ENCODE results near the gene MEAF6.

The MEAF6 gene

DNA sequence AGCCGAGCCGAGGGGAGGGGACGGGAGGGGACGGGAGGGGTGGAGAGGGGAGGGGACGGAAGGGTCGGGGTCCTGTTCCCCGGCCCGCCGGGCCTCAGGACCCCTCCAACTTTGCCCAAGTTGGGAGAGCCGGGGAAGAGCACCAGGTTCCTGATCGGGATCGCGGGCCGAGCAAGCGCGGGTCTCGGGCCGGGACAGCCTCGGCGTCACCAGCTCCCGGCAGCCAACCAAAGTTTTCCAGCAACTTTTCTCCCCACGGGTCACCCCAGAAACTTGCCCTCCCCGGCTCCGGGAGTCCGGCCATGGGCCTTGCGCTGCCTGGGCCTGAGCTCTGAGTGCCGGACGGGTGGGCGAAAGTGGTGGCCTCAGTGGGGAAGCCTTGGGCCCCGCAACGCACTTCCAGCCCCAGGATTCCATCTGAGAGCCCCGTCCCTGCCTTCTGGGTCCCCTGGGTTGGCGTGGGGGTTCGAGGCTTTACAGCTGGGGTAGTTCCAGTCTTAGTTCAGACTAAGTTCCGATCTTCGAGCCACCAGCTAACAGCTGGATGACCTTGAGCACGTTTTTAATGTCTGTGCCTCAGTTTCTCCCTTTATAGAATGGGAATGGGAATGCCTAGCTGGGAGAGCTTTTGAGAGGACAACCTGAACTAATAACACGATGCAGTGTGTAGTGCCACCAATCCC, 39.7 kb downstream of the MEAF6 start:
- DNase-seq (ENCODE audit: low read depth in 1 of 2, low spot score in 1 of 2) = no peak

DNA sequence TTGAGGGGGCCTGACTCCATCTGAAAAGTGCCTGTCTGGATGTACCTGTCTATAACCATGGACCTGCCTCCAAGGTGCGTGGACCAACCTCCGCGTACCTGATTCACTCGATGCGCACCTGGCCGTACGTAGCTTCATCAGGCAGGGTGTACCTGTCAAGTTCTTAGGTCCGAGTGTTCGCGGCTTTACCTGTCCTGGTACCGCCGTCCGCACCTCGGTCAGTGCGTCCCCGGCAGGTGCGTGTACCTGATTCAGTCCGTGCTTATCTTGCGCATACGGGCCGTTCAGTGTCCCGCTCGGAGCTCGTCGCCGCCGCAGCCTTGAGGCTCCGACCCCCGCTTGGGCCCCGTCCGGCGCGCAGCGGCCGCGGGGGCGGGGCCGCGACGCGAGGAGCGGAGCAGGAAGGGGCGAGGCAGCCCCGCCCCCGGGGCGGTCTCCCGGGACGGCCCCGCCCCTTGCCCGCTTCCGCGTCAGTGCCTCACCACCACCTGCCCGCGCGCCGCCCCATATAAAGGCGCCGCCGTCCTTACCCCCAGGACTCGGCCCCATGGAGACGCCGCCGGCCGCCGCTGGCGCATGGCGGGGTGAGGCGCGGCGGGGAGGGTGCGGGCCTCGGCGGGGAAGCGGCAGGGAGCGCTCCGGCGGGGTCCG, 40.4 kb downstream of the MEAF6 start, which contains the start of gene ZC3H12A:
TSS of gene ZC3H12A (plus strand) at position 535 of the 651 bp plus-strand sequence. CDS start 917 bp downstream, outside the sequence.
- peak; percentile 91 to 96 for DNase-seq (ENCODE audit: low read depth in 1 of 2, low spot score in 1 of 2)

DNA sequence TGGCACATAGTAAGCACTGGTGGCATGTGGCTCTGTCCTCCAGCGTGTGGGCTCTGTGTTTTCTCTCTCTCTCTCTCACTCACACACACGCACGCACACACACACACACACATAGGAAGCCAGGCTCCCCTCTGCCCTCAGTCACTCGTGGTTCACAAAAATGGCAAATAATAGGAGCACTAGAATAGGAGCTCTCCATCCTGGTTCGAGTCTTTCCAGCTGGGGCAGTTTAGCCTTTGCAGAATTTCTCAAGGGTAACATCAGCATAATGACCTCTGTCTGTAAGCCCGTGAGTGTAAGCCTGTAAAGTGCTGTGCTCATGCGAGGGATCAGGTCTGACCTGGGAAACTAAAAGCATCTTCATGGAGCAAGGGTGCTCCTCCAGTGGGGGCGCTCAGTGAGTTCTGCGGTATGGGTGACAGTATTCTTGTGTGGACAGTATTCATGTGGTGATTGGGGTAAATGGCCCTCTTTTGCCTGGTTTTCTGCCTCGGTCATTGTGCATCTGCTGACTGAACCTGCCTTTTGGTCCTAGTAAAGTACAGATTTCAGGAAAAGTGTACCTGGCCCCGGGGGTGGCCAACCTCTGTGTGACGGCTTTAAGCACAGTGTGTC, 41.0 kb downstream of the MEAF6 start:
- DNase-seq (ENCODE audit: low read depth in 1 of 2, low spot score in 1 of 2) = no peak

DNA sequence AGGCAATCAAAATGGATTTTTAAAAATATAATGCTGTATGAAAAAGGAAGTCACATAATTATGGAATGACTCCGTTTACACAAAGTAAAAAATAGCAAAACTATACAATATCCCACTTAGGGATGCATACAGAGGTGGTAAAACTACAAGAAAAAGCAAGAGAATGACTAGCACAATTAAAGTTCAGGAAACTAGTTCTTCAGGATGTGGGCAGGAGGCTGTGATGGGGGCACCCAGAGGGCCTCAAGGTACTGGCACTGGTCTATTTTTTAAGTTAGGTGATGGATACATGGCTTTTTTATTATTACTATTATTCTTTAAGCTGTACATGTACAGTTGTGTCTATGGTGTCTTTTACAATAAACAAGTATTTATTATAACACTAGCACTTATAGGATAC, 41.6 kb downstream of the MEAF6 start:
- DNase-seq (ENCODE audit: low read depth in 1 of 2, low spot score in 1 of 2) = no peak

DNA sequence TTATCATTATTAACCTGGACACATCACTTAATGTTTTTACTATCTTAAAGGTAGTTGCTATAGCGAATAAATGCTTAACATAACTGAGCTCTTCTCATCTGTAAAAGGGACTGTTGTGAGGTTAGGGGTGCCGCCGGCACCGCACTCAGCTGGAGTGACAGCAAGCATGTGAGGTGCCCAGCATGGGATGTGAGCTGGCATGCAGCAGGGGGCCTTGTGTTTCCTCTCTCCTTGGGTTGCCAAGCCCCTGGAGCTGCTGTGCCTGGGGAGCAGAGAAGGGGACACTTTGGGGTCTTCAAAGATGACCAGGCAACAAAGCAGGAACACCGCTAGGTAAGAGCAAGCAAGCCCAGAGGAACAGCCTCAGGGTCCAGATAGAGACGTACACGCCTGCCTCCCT, 42.3 kb downstream of the MEAF6 start:
- no peak for DNase-seq (ENCODE audit: low read depth in 1 of 2, low spot score in 1 of 2)

DNA sequence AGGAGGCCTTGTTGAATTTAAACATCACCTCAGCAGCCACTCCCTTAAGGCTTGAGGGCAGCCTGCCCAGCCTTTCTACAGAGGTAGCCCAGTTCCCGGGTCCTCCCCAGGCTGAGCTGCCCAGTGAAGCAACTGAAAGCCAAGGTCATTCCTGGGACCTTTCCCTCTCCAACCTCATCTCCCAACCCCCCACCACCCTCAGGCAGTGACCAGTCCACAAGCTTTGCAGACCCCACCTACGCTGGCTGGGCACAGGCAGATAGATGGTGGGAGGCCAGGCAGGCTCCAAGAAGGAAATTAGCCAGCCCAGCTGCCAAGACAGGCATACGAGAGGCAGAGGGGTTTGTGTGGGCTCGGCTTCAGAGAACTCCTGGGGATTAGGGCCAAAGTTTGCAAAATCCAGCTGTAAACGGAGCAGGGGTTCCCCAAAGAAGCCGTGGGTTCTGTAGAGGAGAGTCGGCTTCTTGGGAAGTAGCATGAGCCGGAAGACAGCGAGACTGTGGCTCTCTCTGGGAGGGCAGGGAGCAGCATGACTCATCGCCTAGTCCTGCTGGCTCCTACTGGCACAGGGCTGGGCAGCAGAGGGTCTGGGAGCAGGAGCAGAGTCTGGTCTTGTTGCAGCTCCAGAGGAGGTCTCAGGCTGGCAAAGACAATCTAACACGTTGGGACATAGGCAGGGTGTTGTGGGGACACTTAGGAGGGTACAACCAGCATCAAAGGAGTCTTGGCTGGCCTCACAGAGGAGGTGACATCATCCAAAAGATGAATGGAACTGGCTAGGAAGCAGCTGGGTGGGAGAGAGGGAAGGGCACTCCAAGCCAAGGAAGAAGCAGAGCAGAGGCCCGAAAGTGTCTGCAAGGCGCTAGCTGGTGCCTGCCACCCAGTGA, 43.0 kb downstream of the MEAF6 start:
- no peak for DNase-seq (ENCODE audit: low read depth in 1 of 2, low spot score in 1 of 2)

DNA sequence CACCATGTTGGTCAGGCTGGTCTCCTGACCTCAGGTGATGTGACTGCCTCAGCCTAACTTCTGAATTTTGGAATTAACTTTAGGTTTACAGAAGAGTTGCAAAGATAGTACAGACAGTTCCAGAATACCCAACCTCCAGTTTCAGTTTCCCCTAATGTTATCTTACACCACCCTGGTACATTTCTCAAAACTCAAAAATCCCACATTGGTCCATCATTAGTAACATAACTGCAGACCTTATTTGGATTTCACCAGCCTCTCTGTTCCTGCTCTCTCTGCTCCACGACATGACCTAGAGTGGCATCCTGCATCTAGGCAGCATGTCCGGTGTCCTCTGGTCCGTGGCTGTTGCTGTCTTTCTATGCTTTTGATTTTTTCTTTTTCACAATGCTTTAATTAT, 45.2 kb downstream of the MEAF6 start:
- DNase-seq (ENCODE audit: low read depth in 1 of 2, low spot score in 1 of 2) = no peak

DNA sequence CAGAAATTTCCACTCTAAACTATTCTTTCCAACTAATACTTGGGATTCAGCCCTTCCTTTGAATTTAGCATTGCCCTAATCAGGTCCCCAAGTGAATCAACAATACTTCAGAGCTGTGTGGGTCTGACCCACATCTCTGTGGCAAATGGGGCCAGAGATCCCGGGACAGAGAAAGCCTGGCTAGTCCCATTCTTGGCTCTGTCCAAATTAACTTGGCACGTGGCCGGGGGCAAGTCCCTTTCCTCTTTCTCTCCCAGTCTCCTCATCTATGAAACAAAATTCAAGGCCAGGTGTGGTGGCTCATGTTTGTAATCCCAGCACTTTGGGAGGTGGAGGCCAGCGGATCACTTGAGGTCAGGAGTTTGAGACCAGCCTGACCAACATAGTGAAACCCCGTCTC, 46.5 kb downstream of the MEAF6 start:
- no peak for DNase-seq (ENCODE audit: low read depth in 1 of 2, low spot score in 1 of 2)

DNA sequence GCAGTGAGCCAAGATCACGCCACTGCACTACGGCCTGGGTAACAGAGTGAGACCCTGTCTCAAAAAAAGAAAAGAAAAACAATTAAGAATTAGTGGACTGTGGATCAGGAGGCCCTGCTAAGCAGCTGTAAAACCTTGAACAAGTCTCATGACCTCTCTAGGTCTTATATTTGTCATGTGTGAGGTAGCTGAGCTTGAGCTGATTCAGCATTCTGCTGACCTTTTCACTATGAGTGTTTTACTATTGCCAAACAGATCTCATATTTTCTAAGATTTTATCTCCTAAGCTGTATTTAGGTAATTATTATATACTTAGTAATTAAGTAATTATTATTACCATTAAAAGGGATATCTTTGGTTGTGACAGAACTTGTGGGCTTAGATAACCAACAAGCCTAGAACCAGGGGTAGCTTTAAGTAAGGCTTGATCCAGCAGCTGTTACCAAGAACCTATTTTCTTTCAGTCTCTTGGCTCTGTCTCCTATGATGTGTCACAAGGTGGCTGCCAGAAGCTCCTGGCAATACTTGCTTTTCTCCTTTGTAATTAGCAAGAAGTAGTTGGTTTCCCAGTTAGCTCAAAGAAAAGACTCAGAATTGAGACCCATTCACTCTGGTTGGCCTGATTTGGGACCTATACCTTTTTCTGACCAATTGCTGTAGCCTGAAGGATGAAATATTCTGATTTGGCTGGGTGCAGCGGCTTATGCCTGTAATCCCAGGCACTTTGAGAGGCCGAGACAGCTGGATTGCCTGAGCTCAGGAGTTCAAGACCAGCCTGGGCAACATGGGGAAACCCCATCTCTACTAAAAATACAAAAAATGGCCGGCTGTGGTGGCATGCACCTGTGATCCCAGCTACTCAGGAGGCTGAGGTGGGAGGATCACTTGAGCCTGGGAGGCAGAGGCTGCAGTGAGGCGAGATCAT, 48.7 kb downstream of the MEAF6 start:
- DNase-seq (ENCODE audit: low read depth in 1 of 2, low spot score in 1 of 2) = no peak

DNA sequence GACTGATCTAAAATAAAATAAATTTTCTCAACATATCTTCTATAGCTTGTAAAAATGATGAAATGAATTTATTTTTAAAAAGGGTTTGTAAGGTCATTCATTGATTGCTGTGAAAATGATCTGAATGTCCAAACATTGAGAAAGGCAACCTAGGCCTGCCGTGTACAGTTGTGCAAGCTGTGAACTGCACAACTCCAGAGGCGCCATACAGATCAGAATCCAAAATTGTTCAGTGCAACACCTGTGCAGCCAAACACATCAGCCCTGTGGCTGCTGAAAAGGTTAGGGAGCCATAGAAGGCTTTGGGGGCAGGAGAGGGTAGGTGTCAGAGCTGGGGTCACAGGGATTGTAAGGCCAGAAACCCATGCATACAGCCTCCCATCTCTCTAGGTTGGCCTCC, 50.1 kb downstream of the MEAF6 start:
- DNase-seq (ENCODE audit: low read depth in 1 of 2, low spot score in 1 of 2) = no peak

DNA sequence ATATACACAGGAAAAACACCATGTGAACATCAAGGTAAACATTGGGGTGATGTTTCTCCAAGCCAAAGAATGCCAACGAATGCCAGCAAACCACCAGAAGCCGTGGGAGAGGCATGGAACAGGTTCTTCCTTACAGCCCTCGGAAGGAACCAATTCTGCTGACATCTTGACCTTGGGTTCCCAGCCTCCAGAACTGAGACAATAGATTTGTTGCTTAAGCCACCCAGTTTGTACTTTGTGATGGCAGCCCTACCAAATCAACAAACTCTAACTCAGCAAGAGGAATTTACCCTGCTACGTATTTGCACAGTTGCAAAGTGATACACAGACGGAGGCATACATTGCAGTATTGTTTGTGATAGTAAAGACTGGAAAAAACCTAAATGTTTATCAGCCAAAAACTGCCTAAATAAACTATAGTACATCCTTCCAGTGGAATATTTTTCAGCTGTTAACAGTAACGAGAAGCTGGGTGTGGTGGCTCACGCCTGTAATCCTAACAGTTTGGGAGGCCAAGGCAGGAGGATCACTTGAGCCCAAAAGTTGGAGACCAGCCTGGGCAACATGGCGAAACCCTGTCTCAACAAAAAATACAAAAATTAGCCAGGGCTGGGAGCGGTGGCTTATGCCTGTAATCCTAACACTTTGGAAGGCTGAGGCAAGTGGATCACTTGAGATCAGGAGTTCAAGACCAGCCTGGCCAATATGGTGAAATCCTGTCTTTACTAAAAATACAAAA, 52.7 kb downstream of the MEAF6 start:
- no peak for DNase-seq (ENCODE audit: low read depth in 1 of 2, low spot score in 1 of 2)

DNA sequence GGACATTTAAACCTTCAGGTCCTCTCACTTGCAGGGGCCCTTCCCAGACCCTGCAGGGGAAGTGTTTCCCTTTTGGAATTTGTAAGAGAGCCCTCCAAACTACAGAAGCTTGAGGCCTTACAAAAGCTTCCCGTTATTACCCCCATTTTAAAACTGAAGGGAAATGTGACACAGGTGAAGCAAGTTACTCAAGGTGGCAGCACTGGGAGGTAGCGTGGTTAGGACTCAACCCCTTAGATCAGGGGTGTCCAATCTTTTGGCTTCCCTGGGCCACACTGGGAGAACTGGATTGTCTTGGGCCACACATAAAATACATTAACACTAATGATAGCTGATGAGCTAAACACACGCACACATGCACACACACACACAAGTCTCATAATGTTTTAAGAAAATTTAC, 56.0 kb downstream of the MEAF6 start:
- no peak for DNase-seq (ENCODE audit: low read depth in 1 of 2, low spot score in 1 of 2)

DNA sequence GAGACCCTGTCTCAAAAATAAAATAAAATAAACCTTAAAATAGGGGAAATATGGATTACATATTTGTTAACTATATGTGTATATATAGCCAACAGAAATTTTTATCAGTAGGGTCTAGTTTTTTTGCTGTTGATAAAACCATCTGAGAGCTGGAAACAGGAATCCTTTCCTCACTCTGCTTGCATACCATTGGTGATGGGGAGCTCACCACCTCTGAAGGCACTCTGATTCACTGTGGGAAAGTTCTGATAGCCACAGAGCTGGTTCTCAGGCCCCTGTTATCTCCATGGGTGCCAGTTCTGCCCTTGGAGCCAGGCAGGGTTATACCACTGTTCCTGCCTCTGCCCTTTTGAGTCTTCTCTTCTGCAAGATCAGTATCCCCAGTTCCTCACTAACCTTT, 58.0 kb downstream of the MEAF6 start:
- DNase-seq (ENCODE audit: low read depth in 1 of 2, low spot score in 1 of 2) = no peak

DNA sequence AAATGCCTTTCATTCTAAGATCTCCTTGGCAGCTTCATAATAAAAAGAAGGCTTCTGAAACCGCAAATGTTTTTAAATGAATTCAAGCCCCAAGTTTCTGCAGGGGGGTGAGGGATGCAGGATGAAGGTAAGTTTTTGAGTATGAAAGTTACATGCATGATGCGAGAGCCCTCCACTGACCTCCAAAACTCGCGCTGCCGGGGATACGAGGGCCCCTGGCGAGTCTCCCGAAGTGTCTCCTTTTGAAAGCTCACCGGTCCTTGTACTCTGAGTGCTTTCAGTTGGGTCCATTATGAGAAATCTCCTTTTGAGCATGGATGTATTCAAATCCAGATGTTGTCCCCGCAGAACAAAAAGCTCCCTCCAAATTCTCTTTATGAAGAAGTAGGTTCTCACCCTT, 59.0 kb downstream of the MEAF6 start:
- no peak for DNase-seq (ENCODE audit: low read depth in 1 of 2, low spot score in 1 of 2)

DNA sequence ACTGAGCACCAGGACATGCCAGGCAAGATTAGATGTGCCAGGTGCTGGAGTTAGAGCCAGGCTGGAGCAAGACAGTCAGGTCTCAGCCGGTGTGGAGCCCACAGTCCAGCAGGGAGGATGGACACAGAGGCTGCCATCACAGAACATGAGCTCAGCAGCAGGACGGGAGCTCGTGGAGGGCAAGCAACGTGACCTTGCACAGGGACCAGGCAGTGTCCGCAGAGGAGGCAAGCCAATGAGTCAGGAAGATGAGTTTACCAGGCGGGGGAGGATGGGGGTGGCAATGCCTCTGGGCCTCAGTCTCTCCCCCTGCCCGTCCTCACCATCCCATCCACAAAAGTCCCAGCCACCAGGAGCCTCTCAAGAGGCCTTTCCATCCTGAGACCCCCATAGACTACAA, 60.9 kb downstream of the MEAF6 start:
- DNase-seq (ENCODE audit: low read depth in 1 of 2, low spot score in 1 of 2) = no peak

DNA sequence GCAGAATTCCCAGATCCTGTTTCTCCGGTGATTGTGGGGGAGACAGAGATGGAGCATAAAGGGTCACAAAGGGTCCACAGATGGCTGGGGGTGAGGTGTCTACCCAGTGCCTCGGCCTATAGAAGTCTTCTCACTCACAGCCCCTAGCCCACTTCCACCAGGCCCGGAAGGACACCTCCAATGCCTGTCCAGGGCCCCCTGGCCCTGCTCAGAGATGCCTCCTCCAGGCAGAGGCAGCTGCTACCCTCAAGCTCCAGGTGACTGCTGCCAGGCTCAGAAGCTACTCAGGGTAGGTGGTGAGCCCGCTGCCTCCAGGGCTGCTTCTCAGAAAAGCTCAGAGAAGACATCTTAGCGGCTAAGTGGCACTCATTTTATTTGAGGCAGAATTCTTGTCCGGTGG, 62.1 kb downstream of the MEAF6 start:
- no peak for DNase-seq (ENCODE audit: low read depth in 1 of 2, low spot score in 1 of 2)

DNA sequence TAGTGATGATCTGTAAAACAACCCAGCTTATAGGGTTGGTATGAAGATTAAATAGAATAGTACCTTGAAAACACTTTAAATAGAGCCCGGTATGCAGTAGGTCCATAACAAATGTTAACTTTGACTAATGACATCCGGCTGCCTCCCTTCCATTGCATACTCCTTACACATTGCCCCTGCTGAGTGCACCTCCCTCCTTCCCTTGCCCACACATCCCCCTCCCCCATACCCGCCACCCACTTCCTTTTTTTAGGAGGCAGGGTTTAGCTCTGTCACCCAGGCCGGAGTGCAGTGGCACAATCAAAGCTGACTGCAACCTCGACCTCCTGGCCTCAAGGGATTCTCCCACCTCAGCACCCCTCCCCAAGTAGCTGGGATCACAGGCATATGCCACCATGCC, 64.6 kb downstream of the MEAF6 start:
- DNase-seq (ENCODE audit: low read depth in 1 of 2, low spot score in 1 of 2) = no peak

DNA sequence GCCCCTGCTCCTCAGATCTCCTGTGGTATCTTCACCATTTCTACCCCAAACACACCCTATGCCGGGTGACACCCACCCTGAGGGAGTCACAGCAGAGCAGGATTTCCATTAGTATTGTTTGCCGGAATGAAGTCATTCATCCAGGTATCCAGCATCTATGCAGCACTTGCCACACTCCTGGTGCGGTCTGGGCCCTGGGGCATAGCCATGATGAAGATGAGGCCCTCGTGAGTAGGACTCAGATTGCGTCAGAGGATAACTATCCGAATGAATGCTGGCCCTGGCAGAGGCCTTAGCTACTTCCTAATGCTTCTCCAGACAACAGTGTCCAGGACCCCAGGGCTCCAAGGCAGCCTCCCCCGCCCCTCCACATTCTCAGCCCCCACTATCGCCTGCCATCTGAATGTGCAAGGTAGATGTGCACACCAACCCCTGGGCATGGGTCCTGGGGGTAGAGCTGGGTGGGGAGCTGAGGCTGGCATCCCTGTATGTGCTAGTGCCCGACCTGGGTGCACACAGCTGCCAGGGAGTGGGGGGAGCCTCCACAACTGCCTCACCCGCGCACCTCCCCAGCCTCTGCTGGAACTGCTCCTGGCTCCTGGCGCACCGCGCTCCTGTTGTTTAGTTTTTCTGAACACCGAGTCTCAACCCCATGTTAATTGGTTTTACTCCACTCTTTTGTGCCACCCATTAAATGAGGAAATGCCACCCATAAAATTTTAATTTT, 65.7 kb downstream of the MEAF6 start:
- DNase-seq (ENCODE audit: low read depth in 1 of 2, low spot score in 1 of 2) = no peak

DNA sequence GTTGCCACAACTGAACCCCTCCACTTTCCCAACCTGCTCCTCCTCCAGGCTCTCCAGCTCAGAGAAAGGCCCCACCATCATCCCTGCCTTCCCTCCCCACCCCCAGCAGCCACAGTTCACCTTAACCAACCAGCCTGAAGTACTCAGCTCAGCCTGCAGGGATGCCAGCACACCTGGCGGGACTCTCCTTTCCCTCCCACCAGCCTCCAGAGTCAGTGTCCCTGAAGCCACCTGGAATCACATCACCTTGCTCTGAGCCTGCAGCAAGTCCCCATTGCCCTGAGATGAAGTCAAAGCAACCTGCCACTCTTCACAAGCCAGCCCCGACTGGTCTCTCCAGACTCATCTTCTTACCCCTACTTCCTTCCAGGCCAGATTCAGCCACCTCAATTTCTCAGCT, 66.4 kb downstream of the MEAF6 start:
- no peak for DNase-seq (ENCODE audit: low read depth in 1 of 2, low spot score in 1 of 2)

Measured in stimulated activated CD4-positive, alpha-beta T cell treated with anti-CD3 and anti-CD28 coated beads, Interleukin-15, amount 100 ng/mL, for 1 hour (primary cell).